ENCODE measurements around the gene MSRB3. TPM values are rescaled to one million over a fixed set of nuclear protein-coding genes. Genes with fewer than 3 reads are reported as not detected.

Gene MSRB3
- total RNA-seq, 1 experiment from 2014 or later, result 40.6 TPM

- no peak for DNase-seq
- no peak overlapping the region for H3K4me3 ChIP-seq
Observed at GRCh38 chr12:65508276-65509035, 230.0 kb downstream of the MSRB3 start.

GRCh38 chr12:65510007-65510406 is 231.5 kb downstream of the MSRB3 start:
- Histone ChIP-seq H3K4me3 (no peak overlapping the region), H3K27me3 (no peaks in the 10 kb centered on the region), H3K9me3 (no peaks in the 10 kb centered on the region), H3K36me3 (no peaks in the 10 kb centered on the region)
- DNase-seq, result peak; percentile 80

More at GRCh38 chr12:65508276-65509035, 230.0 kb downstream of the MSRB3 start:
- H3K27me3 ChIP-seq, result no peaks in the 10 kb centered on the region
- H3K9me3 ChIP-seq, result no peaks in the 10 kb centered on the region
- no peaks in the 10 kb centered on the region for H3K36me3 ChIP-seq

- Histone ChIP-seq H3K27me3 (no peaks in the 10 kb centered on the region), H3K9me3 (no peaks in the 10 kb centered on the region), H3K36me3 (no peaks in the 10 kb centered on the region), H3K4me3 (no peak overlapping the region)
- DNase-seq, result peak; percentile 89
Observed at GRCh38 chr12:65510584-65511050, 232.1 kb downstream of the MSRB3 start.

- no peaks in the 10 kb centered on the region for H3K27me3 ChIP-seq
- H3K9me3 ChIP-seq, result no peaks in the 10 kb centered on the region
- DNase-seq, result peak; percentile 91
- H3K4me3 ChIP-seq, result no peak overlapping the region
- no peaks in the 10 kb centered on the region for H3K36me3 ChIP-seq
Observed at GRCh38 chr12:65511134-65511834, 232.8 kb downstream of the MSRB3 start.

GRCh38 chr12:65511912-65512311 is 233.4 kb downstream of the MSRB3 start:
- H3K4me3 ChIP-seq, result no peak overlapping the region
- DNase-seq, result peak; percentile 75
- H3K9me3 ChIP-seq, result no peaks in the 10 kb centered on the region
- H3K27me3 ChIP-seq, result no peaks in the 10 kb centered on the region
- no peaks in the 10 kb centered on the region for H3K36me3 ChIP-seq

Other genes with a start within 250 kb of the MSRB3 start
- gene WIF1, start 157.4 kb upstream of the MSRB3 start, total RNA-seq (2014; rRNA removed; shearing (Covaris generic); ENCODE audit: low replicate concordance), result 0.23 TPM in 1 of 2 replicates, not detected in the other
- gene LEMD3, start 109.1 kb upstream of the MSRB3 start, total RNA-seq (2014; rRNA removed; shearing (Covaris generic); ENCODE audit: low replicate concordance), result 14.6 and 25.1 TPM in 2 replicates

Data from MG63 (cell line).